ENCODE data around the gene ZNF565. TPM values are rescaled to one million over a fixed set of nuclear protein-coding genes. Genes with fewer than 3 reads are reported as not detected.
A peak's percentile ranks its signal among the peaks of the same experiment; 100 is the strongest.

The ZNF565 gene
- total and polyA plus RNA-seq, 2 of the 13 experiments (the other 11 are each of a cell fraction or from before 2014, with no cell fraction given): 1.8 to 5.2 TPM

- no peak; the same call in 1 of the 2 replicates for TF ChIP-seq MEIS1 (CRISPR knock-in tag; IDR thresholded peaks at IDR 0.05; ENCODE audit: borderline replicate concordance)
- no peak for TF ChIP-seq SIN3B (IDR thresholded peaks at IDR 0.05; ENCODE audit: low read length)
- TF ChIP-seq KDM5A (IDR thresholded peaks at IDR 0.05; ENCODE audit: borderline replicate concordance, low read length): no peak; the same call in 1 of the 2 replicates
- TF ChIP-seq ZNF589 (CRISPR knock-in tag; conservative IDR thresholded peaks at IDR 0.05): 0 out of 2 replicates have a peak, but pooled peaks have one; percentile 43
- TF ChIP-seq, protein P1, sequence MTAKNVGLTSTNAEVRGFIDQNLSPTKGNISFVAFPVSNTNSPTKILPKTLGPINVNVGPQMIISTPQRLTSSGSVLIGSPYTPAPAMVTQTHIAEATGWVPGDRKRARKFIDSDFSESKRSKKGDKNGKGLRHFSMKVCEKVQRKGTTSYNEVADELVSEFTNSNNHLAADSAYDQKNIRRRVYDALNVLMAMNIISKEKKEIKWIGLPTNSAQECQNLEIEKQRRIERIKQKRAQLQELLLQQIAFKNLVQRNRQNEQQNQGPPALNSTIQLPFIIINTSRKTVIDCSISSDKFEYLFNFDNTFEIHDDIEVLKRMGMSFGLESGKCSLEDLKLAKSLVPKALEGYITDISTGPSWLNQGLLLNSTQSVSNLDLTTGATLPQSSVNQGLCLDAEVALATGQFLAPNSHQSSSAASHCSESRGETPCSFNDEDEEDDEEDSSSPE (CRISPR knock-in tag; IDR thresholded peaks at IDR 0.05): peak; percentile 76
- TF ChIP-seq E2F2 (CRISPR knock-in tag; IDR thresholded peaks at IDR 0.05; ENCODE audit: borderline replicate concordance): no peak; the same call in 1 of the 2 replicates
- no peak; the same call in 1 of the 2 replicates for TF ChIP-seq BRD4 (CRISPR knock-in tag; IDR thresholded peaks at IDR 0.05)
- no peak; the same call in 1 of the 2 replicates for TF ChIP-seq ZSCAN31 (CRISPR knock-in tag; IDR thresholded peaks at IDR 0.05; ENCODE audit: low read depth)
- 0 out of 2 replicates have a peak, but pooled peaks have one; percentile 71 for TF ChIP-seq MAF1 (CRISPR knock-in tag; IDR thresholded peaks at IDR 0.05; ENCODE audit: borderline replicate concordance)
- no peak for TF ChIP-seq ZFP36L2 (CRISPR knock-in tag; IDR thresholded peaks at IDR 0.05)
- TF ChIP-seq NAIF1 (CRISPR knock-in tag; IDR thresholded peaks at IDR 0.05; ENCODE audit: borderline replicate concordance): peak; percentile 64
- no peak for TF ChIP-seq KLF13 (CRISPR knock-in tag; IDR thresholded peaks at IDR 0.05)
- TF ChIP-seq RCOR2 (CRISPR knock-in tag; IDR thresholded peaks at IDR 0.05): no peak
- TF ChIP-seq, protein P2, sequence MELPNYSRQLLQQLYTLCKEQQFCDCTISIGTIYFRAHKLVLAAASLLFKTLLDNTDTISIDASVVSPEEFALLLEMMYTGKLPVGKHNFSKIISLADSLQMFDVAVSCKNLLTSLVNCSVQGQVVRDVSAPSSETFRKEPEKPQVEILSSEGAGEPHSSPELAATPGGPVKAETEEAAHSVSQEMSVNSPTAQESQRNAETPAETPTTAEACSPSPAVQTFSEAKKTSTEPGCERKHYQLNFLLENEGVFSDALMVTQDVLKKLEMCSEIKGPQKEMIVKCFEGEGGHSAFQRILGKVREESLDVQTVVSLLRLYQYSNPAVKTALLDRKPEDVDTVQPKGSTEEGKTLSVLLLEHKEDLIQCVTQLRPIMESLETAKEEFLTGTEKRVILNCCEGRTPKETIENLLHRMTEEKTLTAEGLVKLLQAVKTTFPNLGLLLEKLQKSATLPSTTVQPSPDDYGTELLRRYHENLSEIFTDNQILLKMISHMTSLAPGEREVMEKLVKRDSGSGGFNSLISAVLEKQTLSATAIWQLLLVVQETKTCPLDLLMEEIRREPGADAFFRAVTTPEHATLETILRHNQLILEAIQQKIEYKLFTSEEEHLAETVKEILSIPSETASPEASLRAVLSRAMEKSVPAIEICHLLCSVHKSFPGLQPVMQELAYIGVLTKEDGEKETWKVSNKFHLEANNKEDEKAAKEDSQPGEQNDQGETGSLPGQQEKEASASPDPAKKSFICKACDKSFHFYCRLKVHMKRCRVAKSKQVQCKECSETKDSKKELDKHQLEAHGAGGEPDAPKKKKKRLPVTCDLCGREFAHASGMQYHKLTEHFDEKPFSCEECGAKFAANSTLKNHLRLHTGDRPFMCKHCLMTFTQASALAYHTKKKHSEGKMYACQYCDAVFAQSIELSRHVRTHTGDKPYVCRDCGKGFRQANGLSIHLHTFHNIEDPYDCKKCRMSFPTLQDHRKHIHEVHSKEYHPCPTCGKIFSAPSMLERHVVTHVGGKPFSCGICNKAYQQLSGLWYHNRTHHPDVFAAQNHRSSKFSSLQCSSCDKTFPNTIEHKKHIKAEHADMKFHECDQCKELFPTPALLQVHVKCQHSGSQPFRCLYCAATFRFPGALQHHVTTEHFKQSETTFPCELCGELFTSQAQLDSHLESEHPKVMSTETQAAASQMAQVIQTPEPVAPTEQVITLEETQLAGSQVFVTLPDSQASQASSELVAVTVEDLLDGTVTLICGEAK (IDR thresholded peaks at IDR 0.05): no peak
- TF ChIP-seq, protein P2 (CRISPR knock-in tag; IDR thresholded peaks at IDR 0.05): no peak; the same call in 1 of the 2 replicates
- TF ChIP-seq ATF7-NPFF (CRISPR knock-in tag; IDR thresholded peaks at IDR 0.05; ENCODE audit: low read depth): peak; percentile 69
- no peak for TF ChIP-seq ZNF17 (CRISPR knock-in tag; IDR thresholded peaks at IDR 0.05)
Measured at GRCh38 chr19:36139473-36140303, 74.8 kb downstream of the ZNF565 start, which contains the start of gene CAPNS1 (continued).

All from HepG2 (cell line).